Adrenal gland (tissue), 5 donors: ENCODE results near the gene DDX52.

Source experiments
- CTCF ChIP-seq, 6 experiments: fragments of 450-650 bp in 4 of 6; fragments of 200-600 bp in 2 of 6; sonication (generic) in 1 of 6; IDR thresholded peaks; 1 replicate in 5 of 6; 2 replicates in 1 of 6; pipeline versions ENCODE4 v1.5.1 to v1.8.0; 2016 to 2021; ENCODE audit warnings: antibody characterized with exemption in 6 of 6, mild to moderate bottlenecking in 2 of 6, moderate library complexity in 1 of 6
- POLR2A ChIP-seq, 2 donors: fragments of 450-650 bp; IDR thresholded peaks; one replicate each; pipeline ENCODE4 v1.6.1; 2017; ENCODE audit warnings: antibody characterized with exemption in 2 of 2, mild to moderate bottlenecking in 2 of 2, moderate library complexity in 1 of 2
- donor health status: DM: no; HTN: no; CAD: no.

DNA sequence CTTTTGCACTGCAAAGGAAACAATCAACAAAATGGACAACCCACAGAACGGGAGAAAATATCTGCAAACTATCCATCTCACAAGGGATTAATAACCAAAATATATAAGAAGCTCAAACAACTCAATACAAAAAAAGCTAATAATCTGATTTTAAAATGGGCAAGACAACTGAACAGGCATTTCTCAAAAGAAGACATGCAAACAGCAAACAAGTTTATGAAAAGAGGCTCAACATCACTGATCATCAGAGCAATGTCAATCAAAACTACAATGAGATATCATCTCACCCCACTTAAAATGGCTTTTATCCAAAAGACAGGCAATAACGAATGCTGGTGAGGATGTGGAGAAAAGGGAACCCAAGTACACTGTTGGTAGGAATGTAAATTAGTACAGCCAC lies 68.8 kb downstream of the DDX52 start:
- no peak for TF ChIP-seq CTCF (IDR thresholded peaks at IDR 0.05)
- no peak for TF ChIP-seq POLR2A (IDR thresholded peaks at IDR 0.05)
